Central memory CD8-positive, alpha-beta T cell (primary cell): ENCODE results near the gene CDKAL1.

ENCODE experiments used
- ATAC-seq: fragments of 150-1000 bp; cut with Tn5 transposase; replicated peaks from 2 replicates; pipeline ENCODE4 v1.10.0; 2022; ENCODE audit warnings: mild to moderate bottlenecking, moderate FRiP score, moderate number of reproducible peaks; ENCODE audit not compliant: poor library complexity, severe bottlenecking; ENCODE audit errors: extremely low read depth
- DNase-seq, 2 donors: peaks; one replicate each; pipeline ENCODE4 v3.0.0; 2021; ENCODE audit warnings: low spot score in 2 of 2
- H3K27ac Mint-ChIP-seq: one replicate; pipeline ENCODE4 v1.8.0; 2022; ENCODE audit warnings: low read depth, mild to moderate bottlenecking, moderate library complexity, mixed read lengths
- H3K27me3 Mint-ChIP-seq: one replicate; pipeline ENCODE4 v1.8.0; 2022; ENCODE audit warnings: mixed read lengths
- H3K36me3 Mint-ChIP-seq: one replicate; pipeline ENCODE4 v1.8.0; 2022; ENCODE audit warnings: mild to moderate bottlenecking, moderate library complexity, mixed read lengths; ENCODE audit not compliant: insufficient read depth
- H3K4me1 Mint-ChIP-seq: one replicate; pipeline ENCODE4 v1.8.0; 2022; ENCODE audit warnings: mixed read lengths
- H3K4me3 Mint-ChIP-seq: one replicate; pipeline ENCODE4 v1.8.0; 2022; ENCODE audit warnings: mild to moderate bottlenecking, moderate library complexity, mixed read lengths
- H3K9me3 Mint-ChIP-seq: one replicate; pipeline ENCODE4 v1.8.0; 2022; ENCODE audit warnings: mixed read lengths

The CDKAL1 gene

DNA sequence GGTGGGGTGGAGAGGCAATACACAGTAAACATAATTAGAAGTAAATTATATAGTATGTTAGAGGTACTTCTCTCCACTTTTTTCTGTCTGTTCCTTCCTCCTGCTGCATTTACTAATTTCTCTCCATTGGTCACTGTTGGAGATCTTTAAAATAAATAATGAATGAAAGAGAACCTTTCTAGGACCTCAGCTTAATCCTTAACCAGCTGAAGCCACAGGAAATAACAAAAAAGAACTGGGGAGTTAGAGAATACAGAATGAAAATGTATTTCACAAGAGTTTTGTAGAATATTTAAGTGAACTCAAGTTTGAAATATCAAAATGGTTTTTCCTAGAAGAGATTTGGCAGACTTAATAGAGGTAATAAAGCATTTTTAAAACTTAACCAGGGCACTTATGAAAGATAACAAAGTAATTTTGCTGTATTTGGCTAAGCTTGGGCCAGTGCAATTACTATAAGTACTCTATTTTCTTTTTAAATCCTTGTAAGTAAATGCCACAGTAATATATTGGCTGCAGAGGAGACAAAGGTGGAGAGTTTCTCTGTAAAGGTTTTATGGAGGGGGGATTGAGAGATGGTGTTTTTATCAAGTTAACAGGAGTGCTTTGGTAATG, 405.0 kb downstream of the CDKAL1 start:
- no peaks in the 10 kb centered on the region for H3K27me3 Mint-ChIP-seq
- H3K9me3 Mint-ChIP-seq = peaks cover 5% of the 10 kb centered on the region
- H3K4me1 Mint-ChIP-seq = no peaks in the 10 kb centered on the region
- H3K27ac Mint-ChIP-seq = no peak overlapping the region
- no peak for ATAC-seq
- peaks cover 4% of the 10 kb centered on the region for H3K36me3 Mint-ChIP-seq
- no peak overlapping the region for H3K4me3 Mint-ChIP-seq
- no peak for DNase-seq

DNA sequence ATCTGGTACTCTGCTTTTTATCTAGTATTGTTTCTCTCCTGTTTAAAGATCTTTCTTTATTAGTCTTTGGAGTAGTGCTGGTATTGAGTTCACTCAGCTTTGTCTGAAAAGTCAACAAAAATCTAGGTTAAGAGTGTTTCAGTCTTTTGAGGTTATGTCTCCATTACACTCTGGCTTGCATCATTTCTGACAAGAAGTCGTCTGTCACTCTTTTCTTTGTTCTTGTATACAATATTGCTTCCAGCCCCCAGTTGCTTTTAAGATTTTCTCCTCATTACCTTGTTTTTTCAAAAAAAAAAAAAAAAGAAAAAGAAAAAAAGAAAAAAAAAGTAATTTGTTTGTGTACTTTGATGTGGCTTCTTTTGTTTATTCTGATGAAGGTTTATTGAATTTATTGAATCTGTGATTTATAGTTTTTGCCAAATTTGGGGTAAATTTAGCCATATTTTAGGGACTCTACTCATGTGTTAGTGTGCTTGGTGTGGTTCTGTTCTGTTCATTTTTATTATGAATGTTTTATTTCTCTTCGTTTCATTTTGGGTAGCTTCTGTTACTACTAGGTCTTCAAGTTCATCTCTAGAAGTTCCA, 408.9 kb downstream of the CDKAL1 start:
- Mint-ChIP-seq H3K27me3 (no peaks in the 10 kb centered on the region), H3K9me3 (peaks cover 5% of the 10 kb centered on the region), H3K4me1 (no peaks in the 10 kb centered on the region), H3K36me3 (no peaks in the 10 kb centered on the region), H3K27ac (no peak overlapping the region), H3K4me3 (no peak overlapping the region)
- ATAC-seq (no peak), DNase-seq (no peak)

DNA sequence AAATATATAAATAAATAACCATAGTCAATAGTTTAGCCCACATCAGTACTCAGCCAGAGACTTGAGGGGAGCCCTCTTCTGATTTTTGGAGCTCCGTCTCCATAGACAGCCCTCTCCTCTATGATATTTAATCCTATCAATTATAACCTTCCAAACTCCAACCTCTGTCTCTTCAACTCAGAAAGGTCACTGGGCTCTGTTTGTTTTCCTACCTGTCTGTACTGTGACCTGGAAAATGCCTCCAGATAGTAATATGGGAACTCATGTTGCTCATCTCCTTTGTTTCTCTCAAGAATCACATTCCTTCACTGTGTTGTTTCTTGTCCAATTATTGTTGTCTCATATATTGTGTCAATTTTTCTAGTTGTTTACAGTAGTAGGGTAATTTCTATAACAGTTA, 409.7 kb downstream of the CDKAL1 start:
- ATAC-seq (no peak), DNase-seq (no peak)
- Mint-ChIP-seq H3K27me3 (no peaks in the 10 kb centered on the region), H3K36me3 (no peaks in the 10 kb centered on the region), H3K27ac (no peak overlapping the region), H3K9me3 (peaks cover 5% of the 10 kb centered on the region), H3K4me1 (peaks cover 5% of the 10 kb centered on the region), H3K4me3 (no peak overlapping the region)

DNA sequence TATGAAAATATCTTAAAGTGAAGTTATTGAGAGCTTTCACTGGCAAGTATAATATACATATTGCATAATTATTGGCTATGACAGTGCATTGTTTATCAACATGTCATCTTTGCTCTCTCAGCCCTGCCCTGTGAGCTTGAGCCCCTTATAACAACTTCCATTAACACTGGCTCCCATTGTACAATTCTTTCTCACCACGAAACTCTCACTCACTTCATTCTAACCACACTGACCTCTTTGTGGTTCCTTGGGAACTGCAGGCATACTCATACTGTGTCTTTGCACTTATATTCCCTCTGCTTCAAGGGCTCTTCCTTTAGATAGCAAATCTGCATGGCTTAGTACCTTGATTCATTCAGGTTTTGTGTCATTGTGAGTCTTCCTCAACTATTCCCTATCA, 411.8 kb downstream of the CDKAL1 start:
- DNase-seq = no peak
- ATAC-seq = no peak
- Mint-ChIP-seq H3K4me3 (no peak overlapping the region), H3K36me3 (no peaks in the 10 kb centered on the region), H3K4me1 (peaks cover 11% of the 10 kb centered on the region), H3K9me3 (peaks cover 5% of the 10 kb centered on the region), H3K27ac (no peak overlapping the region), H3K27me3 (no peaks in the 10 kb centered on the region)

DNA sequence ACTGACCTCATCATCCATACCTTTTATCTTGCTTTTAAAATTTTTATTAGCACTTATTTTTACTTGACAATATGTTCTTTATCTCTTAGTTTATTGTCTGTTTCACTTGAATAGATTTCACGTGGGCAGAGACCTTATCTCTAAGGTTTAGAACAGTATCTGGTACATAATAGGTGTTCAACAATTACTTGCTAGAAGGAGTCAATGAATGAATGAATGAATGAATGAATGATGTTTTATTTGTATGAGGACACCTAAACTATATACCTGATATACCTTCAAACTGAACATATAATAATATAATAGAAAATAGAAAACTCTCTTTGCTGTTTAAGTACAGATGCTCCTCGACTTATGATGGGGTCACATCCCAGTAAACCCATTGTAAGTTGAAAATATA, 412.6 kb downstream of the CDKAL1 start:
- H3K9me3 Mint-ChIP-seq = peaks cover 5% of the 10 kb centered on the region
- peaks cover 2% of the 10 kb centered on the region for H3K36me3 Mint-ChIP-seq
- DNase-seq (no peak), ATAC-seq (no peak)
- H3K27ac Mint-ChIP-seq = no peak overlapping the region
- no peak overlapping the region for H3K4me3 Mint-ChIP-seq
- H3K27me3 Mint-ChIP-seq = no peaks in the 10 kb centered on the region
- peaks cover 11% of the 10 kb centered on the region for H3K4me1 Mint-ChIP-seq

DNA sequence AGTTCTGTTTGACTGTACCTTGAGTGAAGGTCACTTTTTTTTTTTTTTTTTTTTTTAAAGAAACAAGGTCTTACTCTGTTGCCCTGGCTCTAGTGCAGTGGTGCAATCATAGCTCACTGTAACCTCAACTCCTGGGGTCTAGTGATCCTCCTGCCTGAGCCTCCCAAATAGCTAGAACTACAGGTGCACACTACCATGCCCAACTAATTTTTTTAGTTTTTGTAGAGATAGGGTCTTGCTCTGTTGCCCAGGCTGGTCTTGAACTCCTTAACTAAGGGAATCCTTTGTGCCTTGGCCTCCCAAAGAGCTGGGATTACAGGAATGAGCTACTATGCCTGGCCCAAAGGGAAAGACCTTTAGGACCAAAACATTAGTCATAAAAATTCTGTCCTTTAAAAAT, 413.7 kb downstream of the CDKAL1 start:
- H3K9me3 Mint-ChIP-seq = peaks cover 2% of the 10 kb centered on the region
- no peak overlapping the region for H3K27ac Mint-ChIP-seq
- peaks cover 2% of the 10 kb centered on the region for H3K36me3 Mint-ChIP-seq
- H3K4me1 Mint-ChIP-seq = peaks cover 11% of the 10 kb centered on the region
- ATAC-seq (no peak), DNase-seq (no peak)
- no peaks in the 10 kb centered on the region for H3K27me3 Mint-ChIP-seq
- no peak overlapping the region for H3K4me3 Mint-ChIP-seq

DNA sequence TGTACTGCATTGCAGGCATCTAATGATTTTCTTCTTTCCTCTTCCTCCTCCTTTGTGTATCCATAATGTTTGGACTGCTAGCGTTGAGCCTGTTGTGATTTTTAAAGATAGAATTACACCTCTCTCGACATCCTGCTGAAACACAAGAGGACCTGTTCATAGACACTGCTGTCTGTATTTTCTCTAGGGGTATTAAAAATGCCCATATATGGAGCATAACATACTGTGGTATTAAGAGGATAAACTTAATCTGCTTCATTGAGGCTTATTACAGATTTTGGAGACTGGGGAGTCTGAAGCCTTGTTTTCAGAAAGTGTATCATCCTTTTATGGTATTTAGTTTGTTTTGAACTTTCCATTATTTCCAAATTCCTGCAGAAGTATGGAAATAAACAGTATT, 414.3 kb downstream of the CDKAL1 start:
- Mint-ChIP-seq H3K27ac (no peak overlapping the region), H3K4me3 (no peak overlapping the region), H3K9me3 (no peaks in the 10 kb centered on the region), H3K4me1 (peaks cover 11% of the 10 kb centered on the region), H3K27me3 (no peaks in the 10 kb centered on the region), H3K36me3 (peaks cover 2% of the 10 kb centered on the region)
- no peak for ATAC-seq
- DNase-seq = no peak

DNA sequence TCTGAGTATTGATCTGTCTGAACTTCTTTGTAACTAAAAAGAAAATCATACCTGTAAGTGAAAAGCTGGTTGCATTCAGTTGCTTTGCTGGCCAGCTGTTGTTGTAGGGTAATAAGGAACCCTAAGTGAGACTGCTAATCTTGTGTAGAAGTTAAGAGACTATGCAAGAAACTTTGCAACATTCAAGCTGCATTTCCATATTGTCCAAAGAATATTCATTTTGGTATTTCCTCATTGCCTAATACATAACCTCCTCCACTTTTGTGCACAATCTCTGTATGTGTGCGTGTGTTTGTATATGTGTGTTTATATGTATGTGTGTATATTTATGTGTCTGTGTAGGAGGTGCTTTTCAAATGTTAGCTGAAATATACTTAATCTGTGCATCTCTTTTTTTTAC, 414.9 kb downstream of the CDKAL1 start:
- Mint-ChIP-seq H3K27me3 (no peaks in the 10 kb centered on the region), H3K4me1 (peaks cover 11% of the 10 kb centered on the region), H3K9me3 (no peaks in the 10 kb centered on the region), H3K4me3 (no peak overlapping the region), H3K27ac (no peak overlapping the region), H3K36me3 (peaks cover 2% of the 10 kb centered on the region)
- DNase-seq = no peak
- no peak for ATAC-seq

DNA sequence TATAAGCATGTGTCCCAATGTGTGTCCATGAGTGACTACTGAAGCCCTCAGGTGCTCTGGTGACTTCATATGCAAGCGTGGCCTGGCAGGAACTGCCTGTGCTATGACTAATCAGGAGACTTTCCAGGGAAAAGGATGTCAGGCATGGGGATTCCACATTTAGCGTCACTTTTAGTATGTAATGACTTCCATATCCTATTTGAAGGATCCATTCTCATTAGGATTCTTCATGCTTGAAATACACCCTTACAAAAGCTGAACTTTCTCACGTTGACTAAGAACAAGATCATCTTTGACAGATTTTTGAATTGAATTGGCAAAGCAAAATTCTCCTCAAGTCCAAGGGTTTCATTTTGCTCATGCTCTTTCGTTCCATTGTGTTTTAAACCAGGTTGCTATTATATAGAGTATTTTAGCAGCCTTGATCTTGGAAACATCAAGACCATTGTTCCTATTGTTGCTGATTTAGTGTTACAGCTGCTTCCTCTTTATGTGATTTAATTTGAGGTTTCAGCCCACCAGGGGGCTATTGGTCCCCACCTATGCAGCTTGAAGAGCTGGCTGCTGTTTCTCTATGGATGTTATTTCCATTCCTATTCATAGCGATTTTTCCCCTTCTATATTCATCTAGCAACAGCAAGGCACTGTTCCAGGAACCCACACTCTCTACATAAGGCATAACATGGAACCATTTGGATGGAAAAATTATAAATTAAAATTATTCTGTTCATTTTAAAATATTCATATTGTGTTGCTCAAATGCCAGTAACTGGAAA, 418.6 kb downstream of the CDKAL1 start:
- Mint-ChIP-seq H3K36me3 (peaks cover 5% of the 10 kb centered on the region), H3K27me3 (no peaks in the 10 kb centered on the region), H3K4me1 (peaks cover 11% of the 10 kb centered on the region), H3K4me3 (no peak overlapping the region), H3K9me3 (no peaks in the 10 kb centered on the region), H3K27ac (no peak overlapping the region)
- DNase-seq = no peak
- ATAC-seq = no peak

DNA sequence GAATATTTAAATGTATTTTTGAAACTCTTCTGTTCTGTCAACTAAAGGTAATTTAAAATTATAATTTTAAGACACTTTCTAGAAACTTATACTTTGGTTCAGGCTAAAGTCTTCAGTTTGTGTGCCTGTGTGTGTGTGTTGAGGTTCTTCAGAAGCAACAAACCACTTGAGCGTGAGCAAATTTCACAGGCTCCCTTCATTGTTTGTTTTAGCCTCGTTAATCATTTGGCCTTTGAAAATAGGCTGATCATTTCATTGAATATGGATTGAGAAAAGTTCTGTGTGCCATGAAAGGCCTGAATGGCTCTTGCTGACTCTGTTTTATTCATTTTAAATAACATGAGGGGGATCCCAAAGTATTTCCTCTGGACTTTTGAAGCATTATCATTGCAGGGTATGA, 420.1 kb downstream of the CDKAL1 start:
- no peaks in the 10 kb centered on the region for H3K27me3 Mint-ChIP-seq
- ATAC-seq (no peak), DNase-seq (no peak)
- no peak overlapping the region for H3K4me3 Mint-ChIP-seq
- H3K36me3 Mint-ChIP-seq = peaks cover 8% of the 10 kb centered on the region
- no peaks in the 10 kb centered on the region for H3K9me3 Mint-ChIP-seq
- H3K4me1 Mint-ChIP-seq = peaks cover 6% of the 10 kb centered on the region
- no peak overlapping the region for H3K27ac Mint-ChIP-seq

DNA sequence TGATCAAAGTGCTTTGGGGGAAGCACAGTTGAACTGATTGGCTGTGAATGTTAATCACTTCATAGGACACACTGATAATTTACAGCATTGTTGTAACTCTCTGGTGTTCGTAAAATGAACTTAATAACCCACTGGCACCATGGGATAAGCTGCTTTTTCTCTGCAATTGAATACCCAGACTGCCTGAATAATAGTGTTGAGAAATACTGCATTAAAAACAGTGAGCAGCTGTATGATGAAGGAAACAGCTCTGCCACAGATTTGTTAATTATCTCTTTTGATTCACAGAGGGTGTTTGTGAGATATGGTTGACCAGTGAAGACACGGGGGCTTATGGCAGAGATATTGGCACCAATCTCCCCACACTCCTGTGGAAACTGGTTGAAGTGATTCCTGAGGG, 420.9 kb downstream of the CDKAL1 start:
- no peak for DNase-seq
- no peaks in the 10 kb centered on the region for H3K9me3 Mint-ChIP-seq
- H3K4me1 Mint-ChIP-seq = peaks cover 6% of the 10 kb centered on the region
- no peaks in the 10 kb centered on the region for H3K27me3 Mint-ChIP-seq
- no peak overlapping the region for H3K4me3 Mint-ChIP-seq
- H3K36me3 Mint-ChIP-seq = peaks cover 8% of the 10 kb centered on the region
- H3K27ac Mint-ChIP-seq = no peak overlapping the region
- no peak for ATAC-seq

DNA sequence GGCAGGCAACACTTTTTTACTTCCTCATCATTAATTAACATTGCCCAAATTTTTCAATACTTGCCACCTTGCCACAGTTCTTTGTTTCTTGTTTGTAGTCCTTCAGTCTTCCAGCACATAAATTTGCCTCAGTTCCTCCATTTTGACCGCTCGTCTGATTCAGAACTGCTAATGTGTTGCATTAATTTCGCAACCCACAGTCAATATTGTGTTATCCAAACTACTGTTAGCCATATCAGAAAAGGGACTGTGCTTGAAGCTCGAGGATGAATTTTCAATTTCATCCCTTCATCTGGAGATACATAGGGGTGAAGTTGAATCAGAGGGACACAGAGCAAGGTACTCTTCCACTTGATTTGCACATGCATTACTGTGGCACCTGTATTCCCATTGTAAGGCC, 421.5 kb downstream of the CDKAL1 start:
- DNase-seq (no peak), ATAC-seq (no peak)
- H3K27ac Mint-ChIP-seq = no peak overlapping the region
- no peak overlapping the region for H3K4me3 Mint-ChIP-seq
- peaks cover 8% of the 10 kb centered on the region for H3K36me3 Mint-ChIP-seq
- no peaks in the 10 kb centered on the region for H3K27me3 Mint-ChIP-seq
- no peaks in the 10 kb centered on the region for H3K9me3 Mint-ChIP-seq
- H3K4me1 Mint-ChIP-seq = no peaks in the 10 kb centered on the region

DNA sequence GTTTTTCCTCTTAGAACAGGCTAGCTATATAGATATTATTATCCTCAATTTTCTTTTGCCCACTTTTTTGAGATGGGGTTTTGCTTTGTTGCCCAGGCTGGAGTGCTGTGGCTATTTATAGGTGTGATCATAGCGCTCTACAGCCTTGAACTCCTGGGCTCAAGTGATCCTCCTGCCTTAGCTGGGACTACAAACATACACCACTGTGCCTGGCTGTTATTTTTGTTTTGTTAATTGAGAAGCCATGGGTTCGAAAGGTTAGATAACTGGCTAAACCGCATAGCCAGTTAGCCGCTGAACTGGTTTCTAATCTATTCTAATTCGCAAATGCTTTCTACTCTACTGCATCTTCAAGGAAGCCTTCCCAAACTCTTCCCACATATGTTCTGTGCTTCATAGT, 425.8 kb downstream of the CDKAL1 start:
- no peak overlapping the region for H3K4me3 Mint-ChIP-seq
- H3K27me3 Mint-ChIP-seq = no peaks in the 10 kb centered on the region
- DNase-seq = no peak
- H3K4me1 Mint-ChIP-seq = no peaks in the 10 kb centered on the region
- no peaks in the 10 kb centered on the region for H3K9me3 Mint-ChIP-seq
- no peak for ATAC-seq
- H3K27ac Mint-ChIP-seq = no peak overlapping the region
- H3K36me3 Mint-ChIP-seq = peaks cover 6% of the 10 kb centered on the region
